Upper lobe of left lung (tissue), 6 donors: ENCODE results near the gene ZDHHC14. TPM values are rescaled to one million over a fixed set of nuclear protein-coding genes. Genes with fewer than 3 reads are reported as not detected.

Experiments used
- ATAC-seq, 2 donors: fragments of 200-7000 bp; cut with Tn5 transposase; one replicate each; pipeline ENCODE4 v1.9.1; 2022; ENCODE audit warnings: mild to moderate bottlenecking in 2 of 2, moderate library complexity in 2 of 2; ENCODE audit not compliant: low FRiP score in 2 of 2
- DNase-seq, 2 donors: peaks; one replicate each; pipeline ENCODE4 v3.0.0-alpha.2; 2019 to 2020
- H3K27ac ChIP-seq, 4 donors: fragments of 200-600 bp; sonication (generic); one replicate each; pipeline ENCODE4 v1.5.1; 2016 to 2019
- H3K27me3 ChIP-seq, 4 donors: fragments of 200-600 bp; sonication (generic); one replicate each; pipeline ENCODE4 v1.5.1; 2017 to 2019
- H3K36me3 ChIP-seq, 4 donors: fragments of 200-600 bp; sonication (generic); one replicate each; pipeline ENCODE4 v1.5.1; 2016 to 2019
- H3K4me1 ChIP-seq, 4 donors: fragments of 200-600 bp; sonication (generic); one replicate each; pipeline ENCODE4 v1.5.1; 2018 to 2019
- H3K4me3 ChIP-seq, 4 donors: fragments of 200-600 bp; sonication (generic); one replicate each; pipeline ENCODE4 v1.5.1; 2017 to 2019; ENCODE audit warnings: mild to moderate bottlenecking in 2 of 4, moderate library complexity in 1 of 4
- H3K9me3 ChIP-seq, 4 donors: fragments of 200-600 bp; sonication (generic); one replicate each; pipeline ENCODE4 v1.5.1; 2018 to 2019
- EP300 ChIP-seq, 4 donors: sonication (generic); formaldehyde crosslinking; IDR thresholded peaks; one replicate each; pipeline ENCODE4 v1.5.1; 2017; ENCODE audit warnings: antibody characterized with exemption in 4 of 4, control low read depth in 2 of 4
- POLR2A ChIP-seq, 4 donors: fragments of 450-650 bp; IDR thresholded peaks; one replicate each; pipeline ENCODE4 v1.5.1; 2016 to 2017; ENCODE audit warnings: antibody characterized with exemption in 4 of 4, mild to moderate bottlenecking in 2 of 4
- POLR2AphosphoS5 ChIP-seq, 2 donors: sonication (generic); formaldehyde crosslinking; IDR thresholded peaks; one replicate each; pipeline ENCODE4 v1.5.1; 2017; ENCODE audit warnings: antibody characterized with exemption in 2 of 2
- WGBS, 2 donors: methylation state at CpG; one replicate each; pipeline ENCODE4 v1.1.5; 2017 to 2018; 5-methylcytosine and 5-hydroxymethylcytosine counted together
- total RNA-seq, 6 donors: library from RNA; depleted of rRNA in 4 of 6; stranded (reverse); fragments of >200 nt in 4 of 6; gene quantifications; one replicate each; pipeline versions ENCODE4 v1.1.0 to v1.2.1, GENCODE V29; 2016 to 2021
- TF ChIP-seq, protein P1 (sequence below), 6 experiments: fragments of 450-650 bp in 4 of 6; fragments of 200-600 bp in 2 of 6; sonication (generic) in 2 of 6; IDR thresholded peaks; one replicate each; pipeline ENCODE4 v1.5.1; 2016 to 2019; ENCODE audit warnings: antibody characterized with exemption in 6 of 6
- donor health status: DM: no; HTN: no; CAD: no; lungs with moderate emphysema.
- donor health status: DM: no; HTN: yes; CAD: no; lungs with severe emphysema.

Gene ZDHHC14
- total RNA-seq, 6 donors from 2014 or later, result 5.3 to 16.5 (median 9.4) TPM

- 86 to 87% methylated on average over 13 of the region's 13 CpGs for WGBS, 2 donors
- Histone ChIP-seq H3K4me3 (no peak overlapping the region), H3K27ac (no peak overlapping the region), H3K27me3 (no peaks in the 10 kb centered on the region), H3K9me3 (no peaks in the 10 kb centered on the region), H3K36me3 (peaks cover 0 to 18% (median 5%) of the 10 kb centered on the region in 4 donors), H3K4me1 (peaks cover 0 to 10% (median 2%) of the 10 kb centered on the region in 4 donors)
- no peak for TF ChIP-seq POLR2AphosphoS5 (IDR thresholded peaks at IDR 0.05)
- TF ChIP-seq EP300 (IDR thresholded peaks at IDR 0.05), result no peak
- no peak for TF ChIP-seq POLR2A (IDR thresholded peaks at IDR 0.05)
- TF ChIP-seq, protein P1, sequence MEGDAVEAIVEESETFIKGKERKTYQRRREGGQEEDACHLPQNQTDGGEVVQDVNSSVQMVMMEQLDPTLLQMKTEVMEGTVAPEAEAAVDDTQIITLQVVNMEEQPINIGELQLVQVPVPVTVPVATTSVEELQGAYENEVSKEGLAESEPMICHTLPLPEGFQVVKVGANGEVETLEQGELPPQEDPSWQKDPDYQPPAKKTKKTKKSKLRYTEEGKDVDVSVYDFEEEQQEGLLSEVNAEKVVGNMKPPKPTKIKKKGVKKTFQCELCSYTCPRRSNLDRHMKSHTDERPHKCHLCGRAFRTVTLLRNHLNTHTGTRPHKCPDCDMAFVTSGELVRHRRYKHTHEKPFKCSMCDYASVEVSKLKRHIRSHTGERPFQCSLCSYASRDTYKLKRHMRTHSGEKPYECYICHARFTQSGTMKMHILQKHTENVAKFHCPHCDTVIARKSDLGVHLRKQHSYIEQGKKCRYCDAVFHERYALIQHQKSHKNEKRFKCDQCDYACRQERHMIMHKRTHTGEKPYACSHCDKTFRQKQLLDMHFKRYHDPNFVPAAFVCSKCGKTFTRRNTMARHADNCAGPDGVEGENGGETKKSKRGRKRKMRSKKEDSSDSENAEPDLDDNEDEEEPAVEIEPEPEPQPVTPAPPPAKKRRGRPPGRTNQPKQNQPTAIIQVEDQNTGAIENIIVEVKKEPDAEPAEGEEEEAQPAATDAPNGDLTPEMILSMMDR (IDR thresholded peaks at IDR 0.05), result no peak
- no peak for ATAC-seq
- no peak for DNase-seq
These were observed 270.9 kb downstream of the ZDHHC14 start for GRCh38 chr6:157651731-157652490.

GRCh38 chr6:157652601-157653363 lies 271.8 kb downstream of the ZDHHC14 start:
- no peak for ATAC-seq
- Histone ChIP-seq H3K36me3 (peaks cover 0 to 14% (median 5%) of the 10 kb centered on the region in 4 donors), H3K4me3 (no peak overlapping the region), H3K4me1 (peaks cover 0 to 10% (median 2%) of the 10 kb centered on the region in 4 donors), H3K27ac (no peak overlapping the region), H3K9me3 (no peaks in the 10 kb centered on the region), H3K27me3 (no peaks in the 10 kb centered on the region)
- 94 to 95% methylated on average over 18 of the region's 18 CpGs for WGBS, 2 donors
- TF ChIP-seq EP300 (IDR thresholded peaks at IDR 0.05) (no peak), POLR2AphosphoS5 (IDR thresholded peaks at IDR 0.05) (no peak), POLR2A (IDR thresholded peaks at IDR 0.05) (no peak)
- TF ChIP-seq, protein P1 (IDR thresholded peaks at IDR 0.05), result no peak
- DNase-seq, result no peak

GRCh38 chr6:157653521-157653920 lies 272.5 kb downstream of the ZDHHC14 start:
- Histone ChIP-seq H3K4me1 (peaks cover 0 to 10% (median 2%) of the 10 kb centered on the region in 4 donors), H3K27ac (no peak overlapping the region), H3K36me3 (peaks cover 0 to 14% (median 5%) of the 10 kb centered on the region in 4 donors), H3K27me3 (no peaks in the 10 kb centered on the region), H3K4me3 (no peak overlapping the region), H3K9me3 (no peaks in the 10 kb centered on the region)
- TF ChIP-seq POLR2AphosphoS5 (IDR thresholded peaks at IDR 0.05) (no peak), POLR2A (IDR thresholded peaks at IDR 0.05) (no peak), EP300 (IDR thresholded peaks at IDR 0.05) (no peak)
- TF ChIP-seq, protein P1 (IDR thresholded peaks at IDR 0.05), result no peak
- no peak for ATAC-seq
- 94% methylated on average over 12 to 16 of the region's 16 CpGs for WGBS, 2 donors
- DNase-seq, result no peak

DNA sequence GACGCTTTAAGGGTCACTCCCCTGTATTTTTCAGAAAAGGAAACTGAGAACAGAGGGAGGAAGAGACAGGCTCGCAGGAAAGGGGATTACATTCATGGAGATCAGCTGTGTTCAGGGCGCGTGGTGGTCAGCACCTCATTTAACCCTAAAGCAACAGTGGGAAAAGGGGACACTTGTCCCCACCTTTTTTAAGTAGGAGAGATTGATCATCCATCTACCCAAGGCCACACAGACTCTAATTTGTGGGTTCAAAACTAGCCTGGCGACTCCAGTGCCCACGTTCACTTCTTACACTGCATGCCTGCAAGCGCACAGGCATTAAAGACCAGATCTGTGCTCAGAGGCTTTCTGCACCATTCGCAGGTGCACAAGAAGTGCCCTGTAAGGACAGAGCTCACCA lies 274.1 kb downstream of the ZDHHC14 start:
- Histone ChIP-seq H3K9me3 (no peaks in the 10 kb centered on the region), H3K36me3 (peaks cover 0 to 14% (median 5%) of the 10 kb centered on the region in 4 donors), H3K4me1 (peaks cover 0 to 9% (median 5%) of the 10 kb centered on the region in 4 donors), H3K27ac (no peak overlapping the region), H3K27me3 (no peaks in the 10 kb centered on the region), H3K4me3 (no peak overlapping the region)
- 91 to 95% methylated on average over 8 of the region's 8 CpGs for WGBS, 2 donors
- peak in 1 of 2 donors; percentile 7 for DNase-seq
- TF ChIP-seq POLR2A (IDR thresholded peaks at IDR 0.05) (no peak), EP300 (IDR thresholded peaks at IDR 0.05) (no peak), POLR2AphosphoS5 (IDR thresholded peaks at IDR 0.05) (no peak)
- TF ChIP-seq, protein P1 (IDR thresholded peaks at IDR 0.05), result no peak
- no peak for ATAC-seq
